Right atrium auricular region (tissue), 2 donors: Measurements from ENCODE around the gene KRTAP16-1. TPM values are rescaled to one million over a fixed set of nuclear protein-coding genes. Genes with fewer than 3 reads are reported as not detected.

Experiments
- DNase-seq: peaks from one replicate; pipeline ENCODE4 v3.0.0-alpha.2; 2019; ENCODE audit warnings: low spot score
- H3K27ac ChIP-seq, 2 donors: fragments of 200-600 bp; sonication (generic); 1 replicate in 1 of 2; 2 replicates in 1 of 2; pipeline ENCODE4 v1.5.1; 2016 to 2019
- H3K27me3 ChIP-seq, 2 donors: fragments of 200-600 bp; sonication (generic); one replicate each; pipeline versions ENCODE4 v1.5.1 to v1.6.0; 2017 to 2019
- H3K36me3 ChIP-seq: fragments of 200-600 bp; sonication (generic); one replicate; pipeline ENCODE4 v1.5.1; 2016
- H3K4me1 ChIP-seq, 2 donors: fragments of 200-600 bp; sonication (generic); one replicate each; pipeline versions ENCODE4 v1.5.1 to v1.6.0; 2017 to 2019
- H3K4me3 ChIP-seq, 2 donors: fragments of 200-600 bp; sonication (generic); 1 replicate in 1 of 2; 2 replicates in 1 of 2; pipeline ENCODE4 v1.5.1; 2017 to 2019; ENCODE audit warnings: mild to moderate bottlenecking in 1 of 2, moderate library complexity in 1 of 2
- H3K9me3 ChIP-seq, 2 donors: fragments of 200-600 bp; sonication (generic); one replicate each; pipeline ENCODE4 v1.5.1; 2019
- CTCF ChIP-seq, 2 donors: fragments of 200-600 bp; sonication (generic); IDR thresholded peaks; one replicate each; pipeline ENCODE4 v1.5.1; 2019; ENCODE audit warnings: antibody characterized with exemption in 2 of 2
- total RNA-seq, 2 donors: library from RNA; depleted of rRNA; stranded (reverse); fragments of >200 nt; gene quantifications; one replicate each; pipeline ENCODE4 v1.1.0, GENCODE V29; 2016

KRTAP16-1 gene
- total RNA-seq, 2 donors from 2014 or later = not detected

GRCh38 chr17:41333098-41333497 lies 24.0 kb upstream of the KRTAP16-1 start:
- Histone ChIP-seq H3K4me3 (no peak overlapping the region), H3K27ac (no peak overlapping the region), H3K27me3 (no peaks in the 10 kb centered on the region), H3K9me3 (no peaks in the 10 kb centered on the region), H3K36me3 (no peaks in the 10 kb centered on the region), H3K4me1 (no peaks in the 10 kb centered on the region)
- no peak for TF ChIP-seq CTCF (IDR thresholded peaks at IDR 0.05)
- DNase-seq = no peak

- H3K4me3 ChIP-seq = no peak overlapping the region
- H3K9me3 ChIP-seq = no peaks in the 10 kb centered on the region
- no peak for DNase-seq
- TF ChIP-seq CTCF (IDR thresholded peaks at IDR 0.05) = no peak
- no peaks in the 10 kb centered on the region for H3K4me1 ChIP-seq
- H3K27ac ChIP-seq = no peak overlapping the region
- no peaks in the 10 kb centered on the region for H3K27me3 ChIP-seq
- no peaks in the 10 kb centered on the region for H3K36me3 ChIP-seq
Measured at GRCh38 chr17:41332239-41332638, 23.1 kb upstream of the KRTAP16-1 start.

GRCh38 chr17:41331606-41332005 lies 22.5 kb upstream of the KRTAP16-1 start:
- Histone ChIP-seq H3K4me1 (no peaks in the 10 kb centered on the region), H3K9me3 (no peaks in the 10 kb centered on the region), H3K4me3 (no peak overlapping the region), H3K27me3 (no peaks in the 10 kb centered on the region), H3K36me3 (no peaks in the 10 kb centered on the region), H3K27ac (no peak overlapping the region)
- DNase-seq = no peak
- TF ChIP-seq CTCF (IDR thresholded peaks at IDR 0.05) = no peak

GRCh38 chr17:41329279-41329948 lies 20.3 kb upstream of the KRTAP16-1 start:
- Histone ChIP-seq H3K4me1 (no peaks in the 10 kb centered on the region), H3K36me3 (no peaks in the 10 kb centered on the region), H3K27ac (no peak overlapping the region), H3K4me3 (no peak overlapping the region), H3K9me3 (no peaks in the 10 kb centered on the region), H3K27me3 (no peaks in the 10 kb centered on the region)
- TF ChIP-seq CTCF (IDR thresholded peaks at IDR 0.05) = peak; percentile 33 to 54
- no peak for DNase-seq

- Histone ChIP-seq H3K4me1 (no peaks in the 10 kb centered on the region), H3K27me3 (no peaks in the 10 kb centered on the region), H3K36me3 (no peaks in the 10 kb centered on the region), H3K4me3 (no peak overlapping the region), H3K9me3 (no peaks in the 10 kb centered on the region), H3K27ac (no peak overlapping the region)
- no peak for DNase-seq
- TF ChIP-seq CTCF (IDR thresholded peaks at IDR 0.05) = no peak
Measured at GRCh38 chr17:41328207-41328606, 19.1 kb upstream of the KRTAP16-1 start.
